IPS-15b (cell line): ENCODE data around the gene PLXNA1.

Source experiments
- H3K27me3 ChIP-seq: one replicate; pipeline ENCODE4 v1.6.1; 2013; ENCODE audit warnings: low read length; ENCODE audit not compliant: control insufficient read depth, insufficient read depth
- H3K36me3 ChIP-seq: one replicate; pipeline ENCODE4 v1.6.1; 2013; ENCODE audit warnings: low read length; ENCODE audit not compliant: control insufficient read depth, insufficient read depth
- H3K4me1 ChIP-seq: one replicate; pipeline ENCODE4 v1.6.1; 2013; ENCODE audit warnings: mild to moderate bottlenecking, low read length; ENCODE audit not compliant: control insufficient read depth, insufficient read depth
- H3K4me3 ChIP-seq: one replicate; pipeline ENCODE4 v1.5.1; 2013; ENCODE audit warnings: low read depth, low read length
- H3K9ac ChIP-seq: one replicate; pipeline ENCODE4 v1.6.1; 2013; ENCODE audit warnings: low read depth, mild to moderate bottlenecking, low read length
- H3K9me3 ChIP-seq: one replicate; pipeline ENCODE4 v1.6.1; 2013; ENCODE audit warnings: mild to moderate bottlenecking, low read length; ENCODE audit not compliant: control insufficient read depth, insufficient read depth

PLXNA1 gene

GRCh38 chr3:126955004-126955790, 27.7 kb upstream of the PLXNA1 start:
- no peaks in the 10 kb centered on the region for H3K27me3 ChIP-seq
- H3K9ac ChIP-seq = no peak overlapping the region
- H3K4me3 ChIP-seq = no peak overlapping the region
- no peaks in the 10 kb centered on the region for H3K9me3 ChIP-seq
- H3K36me3 ChIP-seq = peaks cover 7% of the 10 kb centered on the region
- H3K4me1 ChIP-seq = no peaks in the 10 kb centered on the region

- H3K9ac ChIP-seq = no peak overlapping the region
Observed at GRCh38 chr3:126956361-126956760, 26.6 kb upstream of the PLXNA1 start.

GRCh38 chr3:126956866-126957650, 25.9 kb upstream of the PLXNA1 start:
- Histone ChIP-seq H3K4me1 (no peaks in the 10 kb centered on the region), H3K4me3 (no peak overlapping the region), H3K9me3 (no peaks in the 10 kb centered on the region), H3K36me3 (peaks cover 7% of the 10 kb centered on the region), H3K27me3 (no peaks in the 10 kb centered on the region), H3K9ac (no peak overlapping the region)

More at GRCh38 chr3:126956361-126956760, 26.6 kb upstream of the PLXNA1 start:
- no peaks in the 10 kb centered on the region for H3K9me3 ChIP-seq
- peaks cover 7% of the 10 kb centered on the region for H3K36me3 ChIP-seq
- H3K4me3 ChIP-seq = no peak overlapping the region
- no peaks in the 10 kb centered on the region for H3K4me1 ChIP-seq
- no peaks in the 10 kb centered on the region for H3K27me3 ChIP-seq

- no peaks in the 10 kb centered on the region for H3K27me3 ChIP-seq
Observed at GRCh38 chr3:126957776-126958637, 24.9 kb upstream of the PLXNA1 start.

GRCh38 chr3:126958638-126959085, 24.3 kb upstream of the PLXNA1 start:
- Histone ChIP-seq H3K9ac (no peak overlapping the region), H3K9me3 (no peaks in the 10 kb centered on the region), H3K27me3 (no peaks in the 10 kb centered on the region), H3K4me3 (no peak overlapping the region), H3K36me3 (peaks cover 4% of the 10 kb centered on the region), H3K4me1 (no peaks in the 10 kb centered on the region)

More at GRCh38 chr3:126957776-126958637, 24.9 kb upstream of the PLXNA1 start:
- Histone ChIP-seq H3K4me1 (no peaks in the 10 kb centered on the region), H3K9ac (no peak overlapping the region), H3K4me3 (no peak overlapping the region), H3K9me3 (no peaks in the 10 kb centered on the region), H3K36me3 (peaks cover 7% of the 10 kb centered on the region)

GRCh38 chr3:126959136-126959920, 23.6 kb upstream of the PLXNA1 start:
- Histone ChIP-seq H3K9ac (no peak overlapping the region), H3K9me3 (no peaks in the 10 kb centered on the region), H3K36me3 (peaks cover 4% of the 10 kb centered on the region), H3K4me1 (no peaks in the 10 kb centered on the region), H3K4me3 (no peak overlapping the region), H3K27me3 (no peaks in the 10 kb centered on the region)

GRCh38 chr3:126959921-126960603, 22.9 kb upstream of the PLXNA1 start:
- Histone ChIP-seq H3K9me3 (no peaks in the 10 kb centered on the region), H3K4me1 (no peaks in the 10 kb centered on the region), H3K9ac (no peak overlapping the region), H3K27me3 (no peaks in the 10 kb centered on the region), H3K36me3 (peaks cover 4% of the 10 kb centered on the region), H3K4me3 (no peak overlapping the region)

- H3K27me3 ChIP-seq = no peaks in the 10 kb centered on the region
- H3K4me3 ChIP-seq = no peak overlapping the region
- H3K9me3 ChIP-seq = no peaks in the 10 kb centered on the region
- no peaks in the 10 kb centered on the region for H3K4me1 ChIP-seq
- H3K9ac ChIP-seq = no peak overlapping the region
- peaks cover 4% of the 10 kb centered on the region for H3K36me3 ChIP-seq
Observed at GRCh38 chr3:126960604-126960995, 22.3 kb upstream of the PLXNA1 start.

- Histone ChIP-seq H3K4me3 (no peak overlapping the region), H3K36me3 (peaks cover 4% of the 10 kb centered on the region), H3K27me3 (no peaks in the 10 kb centered on the region), H3K9me3 (no peaks in the 10 kb centered on the region), H3K4me1 (no peaks in the 10 kb centered on the region), H3K9ac (no peak overlapping the region)
Observed at GRCh38 chr3:126961191-126961790, 21.6 kb upstream of the PLXNA1 start.

- no peak overlapping the region for H3K9ac ChIP-seq
Observed at GRCh38 chr3:126961791-126962461, 21.0 kb upstream of the PLXNA1 start.

More at GRCh38 chr3:126961791-126962461, 21.0 kb upstream of the PLXNA1 start:
- Histone ChIP-seq H3K4me1 (no peaks in the 10 kb centered on the region), H3K9me3 (no peaks in the 10 kb centered on the region), H3K4me3 (no peak overlapping the region), H3K36me3 (peaks cover 4% of the 10 kb centered on the region), H3K27me3 (no peaks in the 10 kb centered on the region)
